PC-9 (cell line): Measurements from ENCODE around the gene NDUFS1. TPM values are rescaled to one million over a fixed set of nuclear protein-coding genes. Genes with fewer than 3 reads are reported as not detected.
A peak's percentile ranks its signal among the peaks of the same experiment; 100 is the strongest.

Experiments used
- BruUV-seq: library from RNA; stranded (reverse); fragments of 400-500 nt; replicated peaks from 2 replicates; lab custom pipeline; 2021; lab: Mats Ljungman, UMichigan
- CTCF ChIA-PET: fragments of 300-600 bp; sonication (Branson Sonifier 250); formaldehyde crosslinking; loops from one replicate; lab custom pipeline; 2022; ENCODE audit warnings: antibody characterized with exemption; lab: Charles Lee
- POLR2A ChIA-PET: fragments of 300-600 bp; sonication (Branson Sonifier 250); formaldehyde crosslinking; loops from one replicate; lab custom pipeline; 2022; ENCODE audit warnings: antibody characterized with exemption; ENCODE audit not compliant: unreplicated experiment; lab: Charles Lee
- DNase-seq, 2 experiments: peaks; one replicate each; pipeline versions ENCODE4 v3.0.0 to v3.0.0-alpha.2; 2015 to 2022; ENCODE audit warnings: mixed read lengths in 1 of 2
- H2AFZ ChIP-seq: fragments of 200-600 bp; sonication (generic); 2 replicates; pipeline ENCODE4 v1.8.1; 2017; ENCODE audit warnings: antibody characterized with exemption
- H3F3A ChIP-seq: fragments of 200-600 bp; sonication (generic); 2 replicates; pipeline ENCODE4 v1.8.1; 2017; ENCODE audit warnings: antibody characterized with exemption, mild to moderate bottlenecking, low read depth; ENCODE audit not compliant: insufficient read depth
- H3K27ac ChIP-seq: fragments of 200-600 bp; sonication (generic); 2 replicates; pipeline ENCODE4 v1.6.1; 2016; ENCODE audit warnings: mixed run types
- H3K27me3 ChIP-seq: fragments of 200-600 bp; sonication (generic); 2 replicates; pipeline ENCODE4 v1.6.1; 2016; ENCODE audit warnings: low read depth, mixed run types; ENCODE audit not compliant: insufficient read depth
- H3K36me3 ChIP-seq: fragments of 200-600 bp; sonication (generic); 2 replicates; pipeline ENCODE4 v1.6.1; 2016; ENCODE audit warnings: low read depth, mixed run types
- H3K4me1 ChIP-seq: fragments of 200-600 bp; sonication (generic); replicated peaks from 2 replicates; pipeline ENCODE4 v1.6.1; 2016; ENCODE audit warnings: mixed run types; ENCODE audit not compliant: insufficient read depth
- H3K4me2 ChIP-seq: fragments of 200-600 bp; sonication (generic); 2 replicates; pipeline ENCODE4 v1.6.1; 2017; ENCODE audit warnings: mixed run types
- H3K4me3 ChIP-seq: fragments of 200-600 bp; sonication (generic); 2 replicates; pipeline ENCODE4 v1.6.1; 2016; ENCODE audit warnings: mixed run types
- H3K79me2 ChIP-seq: fragments of 200-600 bp; sonication (generic); 2 replicates; pipeline ENCODE4 v1.6.1; 2017; ENCODE audit warnings: low read depth, mixed run types
- H3K9me2 ChIP-seq: fragments of 200-600 bp; sonication (generic); 2 replicates; pipeline ENCODE4 v1.8.1; 2017; ENCODE audit warnings: mild to moderate bottlenecking; ENCODE audit not compliant: insufficient read depth
- H3K9me3 ChIP-seq: fragments of 200-600 bp; sonication (generic); 2 replicates; pipeline ENCODE4 v1.8.1; 2016; ENCODE audit warnings: low read depth; ENCODE audit not compliant: insufficient read depth
- H4K20me1 ChIP-seq: fragments of 200-600 bp; sonication (generic); 2 replicates; pipeline ENCODE4 v1.8.1; 2017; ENCODE audit not compliant: insufficient read depth
- EZH2 ChIP-seq: fragments of 200-600 bp; sonication (generic); IDR thresholded peaks from 2 replicates; pipeline ENCODE4 v1.8.0; 2017; ENCODE audit warnings: antibody characterized with exemption, low read depth
- intact Hi-C: fragments of 100-400 bp; cut with micrococcal nuclease; formaldehyde crosslinking; loops from one replicate; pipeline ENCODE4 v1.10.0; 2022; ENCODE audit not compliant: unreplicated experiment
- total RNA-seq: library from RNA; stranded (reverse); gene quantifications from 2 replicates; pipeline ENCODE4 v1.2.3, GENCODE V29; 2021
- TF ChIP-seq, protein P1 (sequence below): fragments of 200-600 bp; sonication (generic); conservative IDR thresholded peaks from 2 replicates; pipeline ENCODE4 v1.6.1; 2017; ENCODE audit warnings: mixed run types, antibody characterized with exemption, mild to moderate bottlenecking, moderate library complexity

The NDUFS1 gene
- total RNA-seq, 1 experiment from 2014 or later, result 68.9 TPM

DNA sequence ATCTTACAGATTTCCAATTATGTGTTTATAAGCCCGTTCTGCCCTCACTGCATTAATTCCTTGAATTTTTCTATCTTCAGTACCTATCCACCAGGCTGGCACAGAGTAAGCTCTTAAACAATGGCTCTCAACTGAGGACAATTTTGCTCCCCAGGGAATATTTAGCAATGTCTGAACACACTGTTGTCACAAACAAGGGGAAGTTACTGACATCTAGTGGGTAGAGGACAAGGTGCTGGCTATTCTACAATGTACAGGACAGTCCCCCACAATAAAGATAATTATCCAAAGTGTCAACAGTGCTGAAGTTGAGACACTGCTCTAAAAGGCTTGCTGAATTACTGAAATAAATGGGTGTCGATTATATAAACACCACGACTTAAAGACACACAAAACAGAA lies 5.0 kb downstream of the NDUFS1 start:
- Histone ChIP-seq H3K27me3 (no peaks in the 10 kb centered on the region), H2AFZ (no peak overlapping the region), H3K9me3 (no peaks in the 10 kb centered on the region), H3K4me2 (no peak overlapping the region), H3K27ac (no peak overlapping the region), H3K79me2 (peaks cover 53% of the 10 kb centered on the region), H3K4me3 (no peak overlapping the region), H4K20me1 (0 out of 2 replicates have a peak, but pooled peaks cover 4% of the 10 kb centered on the region), H3K36me3 (no peaks in the 10 kb centered on the region; the same call in 1 of the 2 replicates), H3K4me1 (peaks cover 7% of the 10 kb centered on the region; the same call in 1 of the 2 replicates), H3K9me2 (no peaks in the 10 kb centered on the region), H3F3A (no peaks in the 10 kb centered on the region)
- TF ChIP-seq, protein P1, sequence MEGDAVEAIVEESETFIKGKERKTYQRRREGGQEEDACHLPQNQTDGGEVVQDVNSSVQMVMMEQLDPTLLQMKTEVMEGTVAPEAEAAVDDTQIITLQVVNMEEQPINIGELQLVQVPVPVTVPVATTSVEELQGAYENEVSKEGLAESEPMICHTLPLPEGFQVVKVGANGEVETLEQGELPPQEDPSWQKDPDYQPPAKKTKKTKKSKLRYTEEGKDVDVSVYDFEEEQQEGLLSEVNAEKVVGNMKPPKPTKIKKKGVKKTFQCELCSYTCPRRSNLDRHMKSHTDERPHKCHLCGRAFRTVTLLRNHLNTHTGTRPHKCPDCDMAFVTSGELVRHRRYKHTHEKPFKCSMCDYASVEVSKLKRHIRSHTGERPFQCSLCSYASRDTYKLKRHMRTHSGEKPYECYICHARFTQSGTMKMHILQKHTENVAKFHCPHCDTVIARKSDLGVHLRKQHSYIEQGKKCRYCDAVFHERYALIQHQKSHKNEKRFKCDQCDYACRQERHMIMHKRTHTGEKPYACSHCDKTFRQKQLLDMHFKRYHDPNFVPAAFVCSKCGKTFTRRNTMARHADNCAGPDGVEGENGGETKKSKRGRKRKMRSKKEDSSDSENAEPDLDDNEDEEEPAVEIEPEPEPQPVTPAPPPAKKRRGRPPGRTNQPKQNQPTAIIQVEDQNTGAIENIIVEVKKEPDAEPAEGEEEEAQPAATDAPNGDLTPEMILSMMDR, result 0 out of 2 replicates have a peak, but pooled peaks have one; percentile 20
- TF ChIP-seq EZH2, result no peak
- no TSS peak for BruUV-seq
- ChIA-PET CTCF (no interaction called here), POLR2A (no interaction called here)
- intact Hi-C loops, result loop anchor here (10.0 kb wide), 1 partner anchor 611 kb away; the partner anchor contains the start of genes FASTKD2 and MDH1B
- DNase-seq, result no peak

DNA sequence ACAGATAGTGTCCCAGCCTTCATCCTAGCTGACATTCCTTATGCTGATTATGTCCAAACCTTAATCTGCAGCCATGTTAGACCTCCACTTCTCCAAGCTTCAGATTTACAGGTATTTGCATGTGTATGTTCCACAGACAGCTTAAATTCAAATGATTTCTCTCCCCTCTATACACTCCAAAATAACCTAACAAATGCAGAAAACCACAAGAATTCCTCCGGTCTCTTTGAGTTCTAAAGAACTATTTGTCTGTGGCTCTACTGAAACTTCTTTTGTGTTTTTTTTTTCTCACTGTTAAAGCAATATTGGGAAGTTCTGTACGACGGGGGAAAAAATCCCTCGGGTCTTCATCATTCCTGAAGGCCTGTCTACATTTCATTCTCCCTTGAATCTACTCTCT lies 8.6 kb downstream of the NDUFS1 start:
- Histone ChIP-seq H3K27ac (no peak overlapping the region), H3K27me3 (no peaks in the 10 kb centered on the region), H4K20me1 (0 out of 2 replicates have a peak, but pooled peaks cover 4% of the 10 kb centered on the region), H3K4me1 (no peaks in the 10 kb centered on the region), H3K9me2 (no peaks in the 10 kb centered on the region), H3K4me2 (no peak overlapping the region), H3K4me3 (no peak overlapping the region), H3K9me3 (no peaks in the 10 kb centered on the region), H3K79me2 (peaks cover 20% of the 10 kb centered on the region), H3K36me3 (no peaks in the 10 kb centered on the region), H2AFZ (no peak overlapping the region), H3F3A (no peaks in the 10 kb centered on the region)
- ChIA-PET CTCF (no interaction called here), POLR2A (no interaction called here)
- no peak for DNase-seq
- intact Hi-C loops, result loop anchor here (10.0 kb wide), 1 partner anchor 614 kb away; the partner anchor contains the start of genes FASTKD2 and MDH1B
- TF ChIP-seq EZH2, result no peak
- TF ChIP-seq, protein P1, result no peak
- no TSS peak for BruUV-seq

DNA sequence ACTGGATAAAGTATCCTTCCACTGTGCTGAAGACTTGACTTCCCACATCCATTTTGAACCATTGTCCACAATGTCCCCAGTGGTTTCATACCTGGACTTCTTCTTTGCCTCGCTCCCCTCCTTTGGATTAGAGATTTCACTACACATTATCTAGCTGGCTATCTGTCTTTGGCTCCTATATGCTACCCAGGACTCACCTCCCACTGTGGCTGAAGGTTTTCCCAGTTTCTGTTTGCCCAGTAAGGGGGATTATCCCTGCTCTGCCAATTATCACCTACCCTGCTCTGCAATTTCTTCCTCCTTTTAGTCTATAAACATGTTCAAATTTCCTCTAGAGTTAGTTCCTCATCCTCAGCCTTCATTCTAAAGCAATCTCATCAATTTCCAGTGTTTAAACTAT lies 9.1 kb downstream of the NDUFS1 start:
- Histone ChIP-seq H3K27ac (no peak overlapping the region), H3K36me3 (no peaks in the 10 kb centered on the region; the same call in 1 of the 2 replicates), H4K20me1 (0 out of 2 replicates have a peak, but pooled peaks cover 4% of the 10 kb centered on the region), H3K4me1 (no peaks in the 10 kb centered on the region), H3K27me3 (no peaks in the 10 kb centered on the region), H3K79me2 (peaks cover 15% of the 10 kb centered on the region), H3F3A (no peaks in the 10 kb centered on the region), H2AFZ (no peak overlapping the region), H3K9me3 (no peaks in the 10 kb centered on the region), H3K9me2 (no peaks in the 10 kb centered on the region), H3K4me3 (no peak overlapping the region), H3K4me2 (no peak overlapping the region)
- no peak for DNase-seq
- ChIA-PET CTCF (no interaction called here), POLR2A (no interaction called here)
- no TSS peak for BruUV-seq
- TF ChIP-seq EZH2, result no peak
- TF ChIP-seq, protein P1, result no peak
- intact Hi-C loops, result loop anchor here (10.0 kb wide), 1 partner anchor 615 kb away; the partner anchor contains the start of genes FASTKD2 and MDH1B
